ENCODE results near the gene LRCH4.

The LRCH4 gene

DNA sequence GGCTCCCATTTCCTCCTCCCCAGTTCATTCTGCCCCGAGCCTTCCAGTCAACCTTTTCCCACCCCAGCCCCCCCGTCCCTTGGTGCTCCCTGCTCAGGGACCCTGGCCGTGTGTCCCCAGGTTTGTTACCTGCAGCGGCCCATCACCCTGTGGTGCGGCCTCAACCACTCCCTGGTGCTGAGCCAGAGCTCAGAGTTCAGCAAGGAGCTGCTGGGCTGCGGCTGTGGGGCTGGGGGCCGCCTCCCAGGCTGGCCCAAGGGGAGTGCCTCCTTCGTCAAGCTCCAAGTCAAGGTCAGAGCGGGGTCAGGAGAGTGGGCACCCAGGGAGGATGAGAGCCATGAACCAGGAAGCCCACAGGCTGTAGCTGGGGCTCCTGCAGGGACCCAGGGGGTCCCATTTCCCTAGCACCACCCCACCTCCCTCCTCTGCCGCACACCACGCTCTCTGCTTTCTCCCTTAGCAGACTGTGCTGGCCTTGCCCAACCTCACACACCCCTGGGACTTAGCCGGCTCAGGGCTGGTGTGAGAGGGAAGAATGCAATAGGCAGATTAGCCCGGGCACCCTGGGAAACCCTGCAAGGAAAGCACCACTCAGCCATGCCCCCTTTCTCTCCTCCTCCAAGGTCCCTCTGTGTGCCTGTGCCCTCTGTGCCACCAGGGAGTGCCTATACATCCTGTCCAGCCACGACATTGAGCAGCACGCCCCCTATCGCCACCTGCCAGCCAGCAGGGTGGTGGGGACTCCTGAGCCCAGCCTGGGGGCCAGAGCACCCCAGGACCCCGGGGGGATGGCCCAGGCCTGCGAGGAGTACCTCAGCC lies 14.2 kb upstream of the LRCH4 start:
- no peak for TF ChIP-seq ZNF274 (IDR thresholded peaks at IDR 0.05; ENCODE audit: low read depth, low read length)

DNA sequence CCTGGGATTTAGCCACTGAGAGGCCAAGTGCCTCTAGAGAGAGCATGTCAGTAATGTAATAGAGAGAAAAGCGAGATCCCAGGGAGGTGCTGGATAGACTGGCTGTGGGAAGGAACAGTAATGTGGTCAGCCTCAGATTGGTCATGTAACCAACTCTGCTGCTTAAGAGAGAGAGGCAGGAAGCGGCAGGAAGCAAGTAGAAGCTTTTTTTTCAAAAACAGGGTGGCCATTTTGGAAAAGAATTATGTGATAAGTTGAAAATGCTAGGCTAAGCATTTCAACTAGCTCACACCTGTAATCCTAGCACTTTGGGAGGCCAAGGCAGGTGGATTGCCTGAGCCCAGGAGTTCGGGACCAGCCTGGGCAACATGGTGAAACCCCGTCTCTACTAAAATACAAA lies 12.5 kb upstream of the LRCH4 start:
- TF ChIP-seq ZNF274 (IDR thresholded peaks at IDR 0.05; ENCODE audit: low read depth, low read length) = no peak
- H3K4me3 ChIP-seq (ENCODE audit: low read length) = no peak overlapping the region

More for the DNA sequence above, 14.2 kb upstream of the LRCH4 start:
- H3K4me3 ChIP-seq (ENCODE audit: low read length) = no peak overlapping the region

DNA sequence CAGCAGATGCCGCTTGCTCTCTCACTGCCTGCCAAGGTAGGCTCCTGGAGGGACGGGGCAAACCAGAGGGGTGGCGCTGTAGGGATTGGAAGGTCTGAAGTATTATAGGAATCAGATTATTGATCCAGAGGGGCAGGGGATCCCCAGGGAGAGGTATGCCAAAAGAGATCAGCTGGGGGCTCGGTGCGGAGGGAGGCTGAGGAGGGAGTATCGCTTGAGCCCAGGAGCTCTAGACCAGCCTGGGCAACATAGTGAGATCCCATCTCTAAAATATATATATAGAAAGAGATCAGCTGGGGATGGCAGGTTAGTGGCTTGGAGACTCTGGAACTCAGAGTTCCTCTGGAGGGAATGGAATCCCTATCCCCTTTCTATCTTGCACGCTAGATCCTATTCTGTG lies 9.3 kb upstream of the LRCH4 start:
- H3K4me3 ChIP-seq (ENCODE audit: low read length) = no peak overlapping the region
- no peak for TF ChIP-seq ZNF274 (IDR thresholded peaks at IDR 0.05; ENCODE audit: low read depth, low read length)

DNA sequence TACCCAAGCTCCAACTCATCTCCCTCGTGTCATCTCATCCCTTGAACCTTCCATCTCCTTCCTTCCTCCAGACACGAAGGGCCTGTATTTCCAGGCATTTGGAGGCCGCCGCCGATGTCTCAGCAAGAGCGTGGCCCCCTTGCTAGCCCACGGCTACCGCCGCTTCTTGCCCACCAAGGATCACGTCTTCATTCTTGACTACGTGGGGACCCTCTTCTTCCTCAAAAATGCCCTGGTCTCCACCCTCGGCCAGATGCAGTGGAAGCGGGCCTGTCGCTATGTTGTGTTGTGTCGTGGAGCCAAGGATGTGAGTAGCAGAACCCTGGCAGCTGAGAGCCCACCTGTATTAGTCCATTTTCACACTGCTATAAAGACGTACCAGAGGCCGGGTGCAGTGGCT lies 5.7 kb upstream of the LRCH4 start:
- no peak overlapping the region for H3K4me3 ChIP-seq (ENCODE audit: low read length)
- TF ChIP-seq ZNF274 (IDR thresholded peaks at IDR 0.05; ENCODE audit: low read depth, low read length) = no peak

DNA sequence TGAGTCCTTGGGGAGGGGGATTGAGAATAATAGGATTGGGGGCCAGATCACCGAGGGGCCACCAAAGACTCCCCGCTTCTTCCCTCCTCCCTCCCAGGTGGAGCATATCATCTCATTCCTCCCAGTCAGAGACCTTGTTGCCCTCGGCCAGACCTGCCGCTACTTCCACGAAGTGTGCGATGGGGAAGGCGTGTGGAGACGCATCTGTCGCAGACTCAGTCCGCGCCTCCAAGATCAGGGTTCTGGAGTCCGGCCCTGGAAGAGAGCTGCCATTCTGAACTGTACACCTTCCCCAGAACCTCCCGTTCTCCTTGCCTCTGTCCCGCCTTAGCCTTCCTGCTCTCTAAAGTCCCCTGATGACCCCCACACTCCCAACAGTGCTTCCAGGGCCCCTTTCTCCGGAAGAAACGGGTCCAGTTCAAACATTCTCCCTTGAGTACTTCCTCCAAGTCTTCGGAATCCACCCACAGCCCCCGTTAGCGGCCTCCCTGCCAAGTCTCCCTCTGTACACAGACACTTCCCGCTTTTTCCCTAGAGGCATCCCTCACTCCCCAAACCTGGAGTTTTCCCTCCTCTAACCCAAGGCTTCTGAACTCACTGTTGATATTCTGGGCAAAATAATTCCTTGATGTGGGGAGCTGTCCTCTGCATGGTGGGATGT lies 4.3 kb upstream of the LRCH4 start:
- H3K4me3 ChIP-seq (ENCODE audit: low read length) = no peak overlapping the region
- TF ChIP-seq ZNF274 (IDR thresholded peaks at IDR 0.05; ENCODE audit: low read depth, low read length) = no peak

DNA sequence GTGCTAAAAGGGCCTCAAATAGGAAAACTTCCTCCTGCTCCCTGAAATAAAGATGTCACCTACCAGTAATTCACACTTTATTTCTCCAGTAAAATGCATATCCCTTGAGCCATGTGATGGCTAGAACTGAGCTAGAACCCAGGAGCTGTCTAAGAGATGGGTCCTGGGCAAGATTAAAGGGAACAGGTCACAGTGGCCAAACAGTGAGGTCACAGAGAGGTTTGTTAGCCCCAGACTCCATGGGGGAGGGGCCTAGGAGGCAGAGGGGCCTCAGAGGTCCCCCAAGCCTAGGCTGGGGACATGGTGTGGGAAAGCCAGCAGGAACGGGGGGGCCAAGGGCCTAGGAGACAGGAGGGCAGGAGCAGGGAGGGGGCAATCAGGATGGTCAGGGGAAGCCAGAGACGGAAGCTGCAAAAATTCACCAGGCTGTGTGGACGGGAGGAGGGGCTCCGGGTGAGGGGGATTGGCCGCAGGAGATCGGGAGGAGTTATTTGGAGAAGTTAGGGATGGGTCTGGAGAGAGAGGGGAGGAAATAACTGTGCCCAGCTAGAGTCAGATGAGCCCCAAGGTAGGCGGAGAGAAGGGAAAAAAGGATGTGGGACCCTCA lies 3.5 kb upstream of the LRCH4 start:
- H3K4me3 ChIP-seq (ENCODE audit: low read length) = no peak overlapping the region
- no peak for TF ChIP-seq ZNF274 (IDR thresholded peaks at IDR 0.05; ENCODE audit: low read depth, low read length)

DNA sequence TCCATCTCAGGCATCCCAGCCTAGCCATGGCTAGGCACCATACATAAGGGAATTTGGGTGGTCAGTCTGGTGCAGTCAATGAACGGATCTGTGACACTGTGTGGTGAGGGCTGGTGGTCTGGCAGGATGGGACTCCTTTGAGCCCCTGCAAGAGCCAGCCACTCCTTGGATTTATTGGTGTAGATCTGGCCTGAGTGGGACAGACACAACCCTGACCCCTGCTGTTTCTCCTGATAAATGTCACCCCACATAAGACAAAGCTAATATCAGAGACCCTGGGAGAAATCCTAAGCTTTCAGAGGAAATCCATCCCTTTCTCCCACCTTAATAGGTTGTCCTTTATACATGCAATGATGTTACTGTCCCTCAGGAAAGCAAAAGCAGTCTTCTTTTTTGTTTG lies 2.5 kb upstream of the LRCH4 start:
- no peak overlapping the region for H3K4me3 ChIP-seq (ENCODE audit: low read length)
- no peak for TF ChIP-seq ZNF274 (IDR thresholded peaks at IDR 0.05; ENCODE audit: low read depth, low read length)

DNA sequence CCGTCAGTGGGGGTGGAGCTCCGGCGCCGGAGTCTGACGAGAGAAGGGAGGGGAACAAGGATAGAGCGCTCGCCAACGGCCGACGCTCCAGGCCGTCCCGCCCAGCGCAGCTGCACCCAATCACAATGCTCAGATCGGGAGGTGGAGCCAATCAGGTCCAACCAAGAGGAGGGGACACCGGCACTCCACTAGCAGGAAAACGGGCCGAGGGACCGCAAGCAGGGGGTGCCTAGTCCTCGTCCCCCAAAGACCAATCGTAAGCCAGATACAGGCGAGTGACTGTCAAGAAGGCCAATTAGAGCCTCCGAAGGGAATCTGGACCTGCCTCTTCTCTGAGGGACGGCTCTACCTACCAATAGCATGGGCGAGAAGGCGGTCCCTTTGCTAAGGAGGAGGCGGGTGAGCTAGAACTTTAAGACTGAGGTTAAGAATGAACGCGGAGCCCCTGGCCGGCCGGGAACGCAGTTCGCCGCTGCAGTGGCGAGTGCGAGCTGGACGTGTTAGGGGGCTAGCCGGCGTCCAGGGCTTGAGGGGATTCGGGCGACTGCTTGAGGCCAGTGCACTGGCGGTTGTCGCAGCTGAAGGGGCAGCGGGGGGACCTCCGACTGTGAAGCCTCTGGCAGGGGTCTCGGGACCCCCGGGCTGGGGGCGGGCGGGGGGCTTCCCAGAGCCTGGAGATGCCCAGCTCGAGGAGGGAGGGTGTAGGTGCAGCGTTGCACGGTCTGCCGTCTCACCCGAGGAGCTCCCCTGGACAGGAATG lies 517 bp upstream of the LRCH4 start, which contains the start of gene FBXO24:
FBXO24 (plus strand) TSS at position 63 of the 760 bp plus-strand sequence; CDS start at position 361, 298 bp downstream.
- H3K4me3 ChIP-seq (ENCODE audit: low read length) = peak within 1 kb of the TSS; percentile 84
- no peak for TF ChIP-seq ZNF274 (IDR thresholded peaks at IDR 0.05; ENCODE audit: low read depth, low read length)

DNA sequence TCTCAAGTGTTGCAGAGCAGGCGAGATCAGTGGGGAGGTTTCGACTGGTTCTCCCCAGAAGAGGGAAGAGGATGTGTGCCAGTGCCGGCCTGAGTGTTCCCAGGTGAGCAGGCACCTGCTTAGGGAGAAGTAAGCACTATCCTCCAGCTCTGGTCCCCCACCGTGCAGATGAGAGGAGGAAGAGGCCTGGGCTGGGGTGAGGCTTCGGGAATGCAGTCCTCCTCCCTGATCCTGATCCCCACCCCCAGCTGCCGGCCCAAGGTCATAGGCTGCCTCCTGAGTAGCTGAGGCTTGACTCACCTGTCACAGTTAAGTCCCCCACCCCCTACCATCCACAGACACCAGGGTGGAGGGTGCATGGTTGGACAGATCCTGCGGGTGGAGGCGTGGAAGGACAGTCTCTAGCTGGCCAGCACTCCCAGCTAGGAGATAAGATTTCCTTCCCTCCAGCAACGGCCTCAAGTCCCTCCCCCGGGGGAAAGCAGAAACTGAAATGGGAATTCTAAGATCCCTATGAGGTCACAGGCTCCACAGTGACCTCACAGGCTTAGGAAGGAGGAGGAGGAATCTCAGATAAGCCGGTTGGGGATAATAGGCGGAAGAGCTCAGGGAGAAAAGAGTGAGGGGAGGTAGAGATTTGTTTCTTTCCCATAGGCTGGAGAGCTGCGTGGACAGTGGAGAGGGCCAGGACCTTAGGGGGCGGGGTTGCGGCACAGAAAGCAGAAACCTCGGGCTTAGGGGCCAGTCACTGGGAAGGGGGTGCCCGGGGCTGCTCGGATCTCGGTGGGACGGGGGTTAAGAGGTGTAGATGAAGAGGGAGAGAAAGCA lies 1.0 kb downstream of the LRCH4 start:
- no peak for TF ChIP-seq ZNF274 (IDR thresholded peaks at IDR 0.05; ENCODE audit: low read depth, low read length)
- peak overlapping the region; percentile 84 for H3K4me3 ChIP-seq (ENCODE audit: low read length)

DNA sequence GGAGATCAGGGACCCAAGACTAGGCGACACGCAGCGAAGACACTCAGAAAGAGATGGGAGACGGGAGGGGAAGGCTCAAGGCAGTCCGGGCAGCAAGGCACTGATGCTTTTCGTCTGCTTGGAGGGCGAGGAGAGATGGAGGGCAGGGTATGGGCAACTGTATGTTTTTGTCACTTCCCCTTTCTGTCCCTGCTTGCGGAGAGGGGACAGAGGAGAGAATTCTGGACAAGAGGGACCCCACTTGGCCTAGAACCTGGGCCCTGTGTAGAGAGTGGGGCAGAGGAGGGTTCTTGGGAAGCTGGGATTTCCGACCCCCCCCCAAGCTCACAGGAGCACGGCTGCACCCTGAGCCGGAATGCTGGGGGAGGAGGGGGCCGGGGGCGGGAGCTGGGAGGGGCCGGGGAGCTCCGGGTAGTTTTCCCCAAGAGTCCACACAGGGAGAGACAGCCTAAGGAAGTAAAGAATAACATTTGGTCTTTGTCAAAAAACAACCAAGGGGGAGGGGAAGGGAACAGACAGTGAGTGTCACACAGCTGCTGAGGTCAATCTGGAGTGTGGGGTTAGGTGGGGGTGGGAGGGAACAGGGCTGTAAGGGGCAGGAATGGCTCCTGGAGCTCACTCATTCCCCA lies 1.8 kb downstream of the LRCH4 start:
- peak overlapping the region; percentile 84; the same call in 1 of the 2 replicates for H3K4me3 ChIP-seq (ENCODE audit: low read length)
- TF ChIP-seq ZNF274 (IDR thresholded peaks at IDR 0.05; ENCODE audit: low read depth, low read length) = no peak

DNA sequence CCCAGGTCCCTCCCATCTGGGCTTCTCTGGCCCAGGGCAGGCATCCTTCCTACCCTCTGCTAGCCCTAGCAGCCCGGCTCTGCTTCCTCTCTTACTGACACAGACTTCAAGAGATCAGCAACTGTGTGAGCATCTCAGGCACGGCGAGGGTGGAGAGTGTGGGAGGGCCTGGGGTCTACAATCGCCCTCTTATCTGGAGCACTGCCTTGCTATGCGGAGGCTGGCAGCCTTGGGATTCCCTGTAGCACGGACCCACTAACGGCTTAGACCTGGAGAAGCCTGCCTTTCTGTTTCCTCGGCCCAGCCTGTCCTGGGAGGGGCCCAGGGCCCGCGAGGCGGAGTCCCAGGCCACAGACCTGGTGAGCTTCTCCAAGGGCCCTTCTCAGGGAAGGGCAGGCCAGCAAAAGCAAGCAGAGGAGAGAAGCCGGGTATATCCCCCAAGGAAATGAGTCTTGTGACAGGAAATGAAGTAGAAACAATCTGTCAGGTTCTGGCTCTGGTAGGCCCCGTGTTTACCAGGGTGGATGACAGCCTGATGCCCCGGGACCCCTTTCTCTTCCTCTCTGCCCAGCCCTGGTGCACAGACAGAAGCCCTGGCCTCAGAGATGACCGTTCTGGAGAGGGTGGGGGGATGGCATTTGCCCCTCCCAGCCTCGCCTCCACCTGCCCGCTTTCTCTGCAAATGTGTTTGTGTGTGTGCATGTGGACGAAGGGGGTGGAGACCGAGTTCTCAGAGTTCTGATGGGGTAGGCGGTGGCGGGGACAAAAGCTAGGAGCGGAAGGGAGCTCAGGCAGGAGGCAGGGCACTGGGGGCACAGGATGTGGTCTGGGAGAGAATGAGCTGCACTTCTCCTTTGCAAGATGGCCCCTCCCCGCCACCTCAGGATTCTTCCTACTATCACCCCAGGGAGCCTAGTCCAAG lies 2.5 kb downstream of the LRCH4 start:
- peak overlapping the region; percentile 53; the same call in 1 of the 2 replicates for H3K4me3 ChIP-seq (ENCODE audit: low read length)
- no peak for TF ChIP-seq ZNF274 (IDR thresholded peaks at IDR 0.05; ENCODE audit: low read depth, low read length)

DNA sequence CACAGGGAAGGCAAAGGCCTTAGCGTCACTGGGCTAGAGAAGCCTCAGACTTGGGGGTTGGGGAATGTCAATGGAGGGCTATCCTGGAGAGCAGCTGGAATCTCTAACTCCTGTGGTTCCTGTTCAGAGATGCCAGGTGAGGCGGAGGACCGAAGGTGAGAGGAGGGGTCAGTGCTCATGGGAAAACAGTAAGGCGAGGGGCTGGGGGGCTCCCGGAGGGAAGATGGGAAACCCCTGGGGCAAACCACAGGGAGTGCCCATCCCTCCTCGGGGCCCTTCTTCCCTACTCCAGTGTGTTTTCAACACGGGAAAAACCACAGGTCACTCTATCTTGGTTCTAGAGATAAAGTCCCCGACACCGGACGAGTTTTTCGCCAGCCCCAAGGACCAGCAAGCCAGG lies 3.3 kb downstream of the LRCH4 start:
- TF ChIP-seq ZNF274 (IDR thresholded peaks at IDR 0.05; ENCODE audit: low read depth, low read length) = no peak
- no peak overlapping the region; the same call in 1 of the 2 replicates for H3K4me3 ChIP-seq (ENCODE audit: low read length)
